Measurements from ENCODE around the gene FEM1C.

DNA sequence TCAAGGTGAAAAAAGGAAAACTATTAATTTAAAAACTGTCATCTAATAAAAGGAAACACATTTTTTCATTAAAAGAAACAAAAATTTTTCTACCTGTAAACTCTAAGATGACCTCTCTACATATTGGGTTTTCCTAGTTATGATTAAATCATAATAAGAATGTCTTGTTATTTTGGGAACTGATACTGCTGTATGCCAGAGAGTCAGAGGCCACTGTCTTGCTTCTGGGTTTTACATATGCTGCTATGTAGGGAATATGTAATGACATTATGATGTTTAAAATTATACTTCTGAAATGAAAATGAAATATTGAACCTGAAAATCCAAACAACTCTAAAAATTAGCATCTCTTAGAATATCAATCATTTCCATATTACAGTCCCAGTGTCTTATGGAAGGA, 63.7 kb downstream of the FEM1C start:
- TF ChIP-seq, protein P1, sequence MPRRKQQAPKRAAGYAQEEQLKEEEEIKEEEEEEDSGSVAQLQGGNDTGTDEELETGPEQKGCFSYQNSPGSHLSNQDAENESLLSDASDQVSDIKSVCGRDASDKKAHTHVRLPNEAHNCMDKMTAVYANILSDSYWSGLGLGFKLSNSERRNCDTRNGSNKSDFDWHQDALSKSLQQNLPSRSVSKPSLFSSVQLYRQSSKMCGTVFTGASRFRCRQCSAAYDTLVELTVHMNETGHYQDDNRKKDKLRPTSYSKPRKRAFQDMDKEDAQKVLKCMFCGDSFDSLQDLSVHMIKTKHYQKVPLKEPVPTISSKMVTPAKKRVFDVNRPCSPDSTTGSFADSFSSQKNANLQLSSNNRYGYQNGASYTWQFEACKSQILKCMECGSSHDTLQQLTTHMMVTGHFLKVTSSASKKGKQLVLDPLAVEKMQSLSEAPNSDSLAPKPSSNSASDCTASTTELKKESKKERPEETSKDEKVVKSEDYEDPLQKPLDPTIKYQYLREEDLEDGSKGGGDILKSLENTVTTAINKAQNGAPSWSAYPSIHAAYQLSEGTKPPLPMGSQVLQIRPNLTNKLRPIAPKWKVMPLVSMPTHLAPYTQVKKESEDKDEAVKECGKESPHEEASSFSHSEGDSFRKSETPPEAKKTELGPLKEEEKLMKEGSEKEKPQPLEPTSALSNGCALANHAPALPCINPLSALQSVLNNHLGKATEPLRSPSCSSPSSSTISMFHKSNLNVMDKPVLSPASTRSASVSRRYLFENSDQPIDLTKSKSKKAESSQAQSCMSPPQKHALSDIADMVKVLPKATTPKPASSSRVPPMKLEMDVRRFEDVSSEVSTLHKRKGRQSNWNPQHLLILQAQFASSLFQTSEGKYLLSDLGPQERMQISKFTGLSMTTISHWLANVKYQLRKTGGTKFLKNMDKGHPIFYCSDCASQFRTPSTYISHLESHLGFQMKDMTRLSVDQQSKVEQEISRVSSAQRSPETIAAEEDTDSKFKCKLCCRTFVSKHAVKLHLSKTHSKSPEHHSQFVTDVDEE (CRISPR knock-in tag; IDR thresholded peaks at IDR 0.05): no peak
- TF ChIP-seq GLIS3 (CRISPR knock-in tag; IDR thresholded peaks at IDR 0.05): no peak
- TF ChIP-seq RARB (CRISPR knock-in tag; IDR thresholded peaks at IDR 0.05): no peak
- TF ChIP-seq ZFP3 (CRISPR knock-in tag; IDR thresholded peaks at IDR 0.05): no peak
- TF ChIP-seq PATZ1 (CRISPR knock-in tag; IDR thresholded peaks at IDR 0.05; ENCODE audit: borderline replicate concordance): no peak
- no peak for TF ChIP-seq PPARA (CRISPR knock-in tag; IDR thresholded peaks at IDR 0.05; ENCODE audit: borderline replicate concordance)
- TF ChIP-seq, protein P2, sequence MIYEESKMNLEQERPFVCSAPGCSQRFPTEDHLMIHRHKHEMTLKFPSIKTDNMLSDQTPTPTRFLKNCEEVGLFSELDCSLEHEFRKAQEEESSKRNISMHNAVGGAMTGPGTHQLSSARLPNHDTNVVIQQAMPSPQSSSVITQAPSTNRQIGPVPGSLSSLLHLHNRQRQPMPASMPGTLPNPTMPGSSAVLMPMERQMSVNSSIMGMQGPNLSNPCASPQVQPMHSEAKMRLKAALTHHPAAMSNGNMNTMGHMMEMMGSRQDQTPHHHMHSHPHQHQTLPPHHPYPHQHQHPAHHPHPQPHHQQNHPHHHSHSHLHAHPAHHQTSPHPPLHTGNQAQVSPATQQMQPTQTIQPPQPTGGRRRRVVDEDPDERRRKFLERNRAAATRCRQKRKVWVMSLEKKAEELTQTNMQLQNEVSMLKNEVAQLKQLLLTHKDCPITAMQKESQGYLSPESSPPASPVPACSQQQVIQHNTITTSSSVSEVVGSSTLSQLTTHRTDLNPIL (CRISPR knock-in tag; IDR thresholded peaks at IDR 0.05; ENCODE audit: low read depth): no peak
- no peak for TF ChIP-seq ZNF70 (CRISPR knock-in tag; IDR thresholded peaks at IDR 0.05)
- TF ChIP-seq ZFP30 (CRISPR knock-in tag; IDR thresholded peaks at IDR 0.05): no peak
